ENCODE results near the gene RYR1.
A peak's percentile ranks its signal among the peaks of the same experiment; 100 is the strongest.
"Not testable (repeated sequence)": the region's sequence is repeated elsewhere in the genome, so short reads cannot be mapped to it uniquely, and the experiment has no call there.

The RYR1 gene

DNA sequence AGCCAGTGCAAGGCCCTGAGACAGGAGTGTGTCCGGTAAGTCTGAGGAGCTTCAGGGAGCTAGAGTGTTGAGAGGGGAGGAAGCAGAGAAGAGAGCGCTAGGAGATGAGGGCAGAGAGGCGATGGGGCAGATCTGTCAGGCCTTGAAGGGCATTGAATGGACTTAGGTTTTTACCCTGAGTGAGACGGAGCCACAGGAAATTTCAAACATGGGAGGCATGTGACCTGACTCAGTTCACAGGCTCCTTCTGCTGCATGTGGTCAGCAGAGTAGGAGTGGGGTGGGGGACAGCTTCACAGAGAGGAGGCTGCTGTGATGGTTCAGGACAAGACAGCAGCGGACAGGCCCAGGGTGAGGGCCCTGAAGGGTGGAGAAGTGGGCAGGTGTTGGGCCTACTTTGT lies 33.1 kb upstream of the RYR1 start:
- DNase-seq = no peak

GRCh38 chr19:38401148-38401547 lies 32.3 kb upstream of the RYR1 start:
- DNase-seq = no peak

GRCh38 chr19:38402623-38402966 lies 30.9 kb upstream of the RYR1 start:
- no peak for DNase-seq

GRCh38 chr19:38402967-38403674 lies 30.4 kb upstream of the RYR1 start, which contains the start of gene FAM98C:
Gene FAM98C, plus strand, starts transcription at chr19:38403093. Its CDS starts 61 bp downstream, at chr19:38403154.
- peak; percentile 96 for DNase-seq

DNA sequence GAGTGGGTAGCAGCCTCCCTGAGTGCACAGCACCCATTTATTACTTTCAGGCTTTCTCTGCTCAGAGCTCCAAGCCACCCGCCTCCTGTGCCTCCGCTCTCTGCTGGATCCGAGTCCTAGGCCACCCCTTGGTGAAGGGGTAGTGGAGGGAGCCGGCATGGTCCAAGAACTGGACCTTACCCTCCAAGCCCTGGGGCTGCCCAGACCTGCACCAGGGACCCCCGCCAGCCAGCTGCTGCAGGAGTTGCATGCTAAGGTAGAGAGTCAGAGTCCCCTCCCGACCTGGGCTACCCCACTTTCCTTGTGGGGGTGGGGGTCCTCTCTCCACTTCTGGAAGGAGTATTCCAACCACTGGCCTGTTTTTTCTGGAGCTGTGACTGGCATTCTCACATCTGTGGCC lies 28.6 kb upstream of the RYR1 start:
- no peak for DNase-seq

DNA sequence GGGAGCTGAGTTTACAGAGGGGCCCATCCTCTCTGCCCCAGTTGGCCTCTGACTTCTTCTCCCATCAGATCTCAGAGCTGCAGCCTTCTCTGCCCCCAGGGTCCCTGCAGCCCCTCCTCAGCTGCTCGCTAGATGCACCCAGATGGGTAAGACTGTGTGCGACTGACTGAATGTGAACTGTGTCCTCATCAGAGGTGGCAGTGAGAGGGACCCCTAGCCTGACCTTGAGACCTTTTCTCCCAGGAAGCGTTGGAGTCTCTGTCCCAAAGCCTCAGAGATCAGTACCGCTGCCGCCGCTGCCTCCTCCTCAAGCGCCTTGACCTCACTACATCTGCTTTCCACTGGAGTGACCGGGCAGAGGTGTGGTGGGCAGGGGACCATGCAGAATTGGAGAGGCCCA lies 28.2 kb upstream of the RYR1 start:
- DNase-seq = no peak

DNA sequence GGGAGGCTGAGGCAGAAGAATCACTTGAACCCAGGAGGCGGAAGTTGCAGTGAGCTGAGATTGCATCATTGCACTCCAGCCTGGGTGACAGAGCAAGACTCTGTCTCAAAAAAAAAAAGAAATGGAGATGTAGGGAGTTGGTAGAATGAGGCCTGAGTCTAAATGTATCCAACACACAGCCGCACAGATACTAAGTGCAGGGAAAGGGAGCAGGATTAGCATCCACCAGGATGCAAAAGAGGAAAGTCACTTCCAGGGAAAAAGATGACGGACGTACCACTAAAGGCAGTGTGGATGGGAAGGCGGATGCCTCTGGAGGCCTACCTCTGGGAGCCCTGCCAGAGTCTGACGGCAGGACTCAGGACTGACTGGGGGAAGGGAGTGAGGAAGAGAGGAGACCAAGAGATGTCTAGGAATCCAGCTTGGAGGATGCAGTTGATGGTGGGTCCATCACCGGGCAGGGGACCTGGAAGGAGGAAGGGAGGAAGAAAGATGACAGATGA lies 23.8 kb upstream of the RYR1 start:
- no peak for DNase-seq

GRCh38 chr19:38410407-38410806 lies 23.1 kb upstream of the RYR1 start:
- not testable (repeated sequence) for DNase-seq

GRCh38 chr19:38411041-38411712 lies 22.3 kb upstream of the RYR1 start:
- no peak for DNase-seq

- DNase-seq = not testable (repeated sequence)
Observed at GRCh38 chr19:38411898-38412297, 21.6 kb upstream of the RYR1 start.

GRCh38 chr19:38412491-38412890 lies 21.0 kb upstream of the RYR1 start:
- DNase-seq = no peak

DNA sequence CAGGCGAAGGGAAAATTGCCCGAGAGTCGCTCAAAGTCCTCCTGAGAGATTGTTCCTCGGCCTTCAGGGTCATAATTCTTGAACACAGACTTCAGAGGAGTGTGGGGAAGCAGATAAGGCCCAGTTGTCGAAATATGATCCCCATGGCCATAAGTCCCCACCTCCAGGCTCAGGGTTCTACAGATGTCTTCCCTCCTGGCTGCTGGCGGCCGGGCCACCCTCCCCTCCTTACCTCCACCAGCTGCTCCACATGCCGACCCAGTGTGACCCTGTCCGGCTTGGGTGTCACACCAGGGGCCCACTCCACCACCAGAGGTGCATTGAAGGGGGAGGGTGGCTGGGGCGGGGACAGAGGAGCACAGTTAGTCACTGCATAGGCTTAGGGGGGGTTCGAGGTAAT lies 20.5 kb upstream of the RYR1 start:
- no peak for DNase-seq

- DNase-seq = no peak
Observed at GRCh38 chr19:38413416-38413815, 20.1 kb upstream of the RYR1 start.

DNA sequence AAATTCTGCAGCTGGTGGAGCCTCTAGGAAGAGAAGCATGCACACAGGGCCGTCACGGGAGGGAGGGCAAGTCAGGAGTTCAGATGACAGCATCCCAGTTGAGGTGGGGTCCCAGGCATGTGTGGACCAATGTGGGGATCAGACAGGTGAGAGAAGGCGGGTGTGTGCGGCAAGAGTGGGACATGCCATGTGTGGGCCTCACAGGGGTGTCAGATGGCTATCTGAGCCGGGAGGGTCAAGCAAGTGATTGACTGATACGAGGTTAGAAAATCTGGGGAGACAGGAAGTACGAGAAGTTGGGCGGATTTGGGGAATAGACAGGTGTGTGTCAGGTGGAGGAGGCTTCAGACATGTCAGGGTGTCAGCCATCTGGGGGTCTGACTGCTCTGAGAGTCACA lies 16.3 kb upstream of the RYR1 start:
- DNase-seq = no peak

GRCh38 chr19:38417544-38418506 lies 15.7 kb upstream of the RYR1 start:
- peak; percentile 63 for DNase-seq

DNA sequence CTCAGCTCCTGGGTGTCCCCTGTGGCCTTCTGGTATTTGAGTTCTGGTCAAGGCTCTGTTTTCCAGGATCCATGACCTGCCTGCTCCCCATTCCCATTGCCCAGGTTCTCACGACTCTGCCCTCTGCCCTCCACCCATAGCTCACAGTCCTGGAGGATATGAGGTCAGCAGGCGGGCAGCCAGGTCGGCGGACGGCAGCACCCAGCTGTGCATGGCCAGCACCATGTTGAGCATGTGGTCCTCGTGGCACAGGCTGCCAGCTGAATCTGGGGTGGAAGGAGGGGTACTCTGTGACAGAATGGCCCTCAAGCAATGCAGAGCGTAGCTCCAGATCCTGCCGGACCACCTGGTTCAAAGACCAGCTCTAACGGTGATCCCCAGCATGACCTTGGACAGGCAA lies 12.6 kb upstream of the RYR1 start:
- no peak for DNase-seq

DNA sequence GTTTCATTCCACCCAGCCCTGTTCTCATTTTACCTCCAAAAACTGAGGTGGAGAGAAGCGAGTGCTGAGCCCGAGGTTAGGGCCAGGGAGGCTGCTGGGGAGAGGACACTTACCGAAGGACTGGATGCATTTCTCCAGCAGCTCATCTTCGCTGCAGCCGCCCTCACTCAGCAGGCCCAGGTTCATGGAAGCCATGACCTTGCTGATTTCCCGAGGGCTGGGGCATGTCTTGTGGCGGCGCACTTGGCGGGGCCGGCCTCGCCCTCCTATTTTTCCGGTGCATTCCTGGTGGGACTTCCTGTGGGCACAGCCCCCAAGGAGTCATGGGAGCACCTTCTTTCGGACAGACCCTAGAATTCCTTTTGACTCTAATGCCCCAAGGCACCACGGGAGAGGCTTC lies 11.6 kb upstream of the RYR1 start:
- DNase-seq = no peak

DNA sequence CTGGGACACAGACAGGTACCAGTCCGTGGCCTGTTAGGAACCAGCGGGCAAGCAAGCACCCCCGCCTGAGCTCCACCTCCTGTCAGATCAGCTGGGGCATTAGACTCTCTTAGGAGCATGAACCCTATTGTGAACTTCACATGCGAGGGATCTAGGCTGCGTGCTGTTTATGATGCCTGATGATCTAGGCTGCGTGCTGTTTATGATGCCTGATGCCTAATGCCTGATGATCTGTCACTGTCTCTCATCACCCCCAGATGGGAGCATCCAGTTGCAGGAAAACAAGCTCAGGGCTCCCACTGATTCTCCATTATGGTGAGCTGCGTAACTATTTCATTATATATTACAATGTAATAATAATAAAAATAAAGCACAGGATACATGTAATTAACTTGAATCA lies 11.1 kb upstream of the RYR1 start:
- DNase-seq = no peak

GRCh38 chr19:38424272-38424671 lies 9.2 kb upstream of the RYR1 start:
- DNase-seq = no peak

GRCh38 chr19:38425222-38425809 lies 8.2 kb upstream of the RYR1 start:
- no peak for DNase-seq

GRCh38 chr19:38425810-38426466 lies 7.6 kb upstream of the RYR1 start, which contains the start of gene RASGRP4:
Gene RASGRP4, minus strand, starts transcription at chr19:38426219. Its CDS starts 128 bp downstream, at chr19:38426091.
- DNase-seq = peak; percentile 57

DNA sequence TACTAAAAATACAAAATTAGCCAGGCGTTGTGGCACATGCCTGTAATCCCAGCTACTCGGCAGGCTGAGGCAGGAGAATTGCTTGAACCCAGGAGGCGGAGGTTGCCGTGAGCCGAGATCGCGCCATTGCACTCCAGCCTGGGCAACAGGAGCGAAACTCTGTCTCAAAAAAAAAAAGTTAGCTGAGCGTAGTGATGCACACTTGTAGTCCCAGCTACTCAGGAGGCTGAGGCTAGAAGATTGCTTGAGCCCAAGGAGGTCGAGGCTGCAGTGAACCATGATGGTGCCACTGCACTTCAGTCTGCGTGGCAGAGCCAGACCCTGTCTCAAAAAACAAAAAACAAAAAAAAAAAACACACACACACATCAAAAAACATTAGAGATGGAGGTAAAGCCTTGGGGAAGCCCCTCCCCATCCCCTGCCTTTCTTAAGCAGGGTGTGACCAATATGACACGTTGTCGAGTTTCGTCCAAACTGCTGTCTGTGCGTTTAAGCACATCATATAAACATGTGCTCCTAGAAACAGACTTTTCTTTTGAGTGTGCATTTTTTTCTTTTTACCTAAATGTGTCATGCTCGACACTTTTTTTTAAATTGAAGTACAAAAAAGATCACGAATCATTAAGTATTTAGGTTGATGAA lies 6.3 kb upstream of the RYR1 start:
- DNase-seq = peak; percentile 71

Data from stimulated activated CD4-positive, alpha-beta T cell treated with anti-CD3 and anti-CD28 coated beads, Interleukin-4, amount 100 ng/mL, for 24 hours (primary cell).